ACHN (cell line): ENCODE measurements around the gene RASGEF1B.

Experiments used
- DNase-seq: peaks from one replicate; pipeline ENCODE4 v3.0.0-alpha.2; 2015
- in situ Hi-C: cut with HindIII; loops from 2 replicates; pipeline ENCODE4 v1.10.0; 2017; ENCODE audit warnings: low sequenced_read_pairs, low pct_ligation_motif_present, low pct_unique_long_range_greater_than_20kb

RASGEF1B gene

GRCh38 chr4:81447566-81448229, 24.0 kb downstream of the RASGEF1B start:
- DNase-seq = no peak
- in situ Hi-C loops = no loop called here

GRCh38 chr4:81446634-81447033, 25.1 kb downstream of the RASGEF1B start:
- DNase-seq = no peak
- in situ Hi-C loops = no loop called here

- in situ Hi-C loops = no loop called here
- no peak for DNase-seq
Measured at GRCh38 chr4:81445196-81445595, 26.5 kb downstream of the RASGEF1B start.

GRCh38 chr4:81442484-81443085, 29.1 kb downstream of the RASGEF1B start:
- DNase-seq = no peak
- in situ Hi-C loops = no loop called here

- no peak for DNase-seq
- in situ Hi-C loops = no loop called here
Measured at GRCh38 chr4:81440949-81441348, 30.8 kb downstream of the RASGEF1B start.

GRCh38 chr4:81436941-81437574, 34.6 kb downstream of the RASGEF1B start:
- no peak for DNase-seq
- in situ Hi-C loops = no loop called here

- in situ Hi-C loops = no loop called here
- no peak for DNase-seq
Measured at GRCh38 chr4:81436096-81436495, 35.6 kb downstream of the RASGEF1B start.

- in situ Hi-C loops = no loop called here
- no peak for DNase-seq
Measured at GRCh38 chr4:81432825-81433224, 38.9 kb downstream of the RASGEF1B start.

GRCh38 chr4:81431971-81432370, 39.7 kb downstream of the RASGEF1B start:
- in situ Hi-C loops = no loop called here
- DNase-seq = no peak

GRCh38 chr4:81429607-81430006, 42.1 kb downstream of the RASGEF1B start:
- no peak for DNase-seq
- in situ Hi-C loops = no loop called here

- no peak for DNase-seq
- in situ Hi-C loops = no loop called here
Measured at GRCh38 chr4:81429031-81429430, 42.7 kb downstream of the RASGEF1B start.

GRCh38 chr4:81428002-81428401, 43.7 kb downstream of the RASGEF1B start:
- DNase-seq = no peak
- in situ Hi-C loops = no loop called here

GRCh38 chr4:81427344-81427821, 44.3 kb downstream of the RASGEF1B start:
- DNase-seq = peak; percentile 6

GRCh38 chr4:81426770-81427289, 44.9 kb downstream of the RASGEF1B start:
- DNase-seq = no peak
- in situ Hi-C loops = no loop called here

More at GRCh38 chr4:81427344-81427821, 44.3 kb downstream of the RASGEF1B start:
- in situ Hi-C loops = no loop called here

GRCh38 chr4:81424816-81425755, 46.6 kb downstream of the RASGEF1B start:
- in situ Hi-C loops = loop anchor here (25.0 kb wide), 1 partner anchor 787 kb away; no protein-coding TSS in a partner anchor
- no peak for DNase-seq

- in situ Hi-C loops = loop anchor here (25.0 kb wide), 1 partner anchor 788 kb away; no protein-coding TSS in a partner anchor
- DNase-seq = no peak
Measured at GRCh38 chr4:81424336-81424735, 47.4 kb downstream of the RASGEF1B start.

GRCh38 chr4:81422595-81422994, 49.1 kb downstream of the RASGEF1B start:
- in situ Hi-C loops = loop anchor here (25.0 kb wide), 1 partner anchor 790 kb away; no protein-coding TSS in a partner anchor
- DNase-seq = no peak
